GM23248 (cell line): Measurements from ENCODE around the gene RCOR1. TPM values are rescaled to one million over a fixed set of nuclear protein-coding genes. Genes with fewer than 3 reads are reported as not detected.

ENCODE experiments used
- DNase-seq: peaks from one replicate; pipeline ENCODE4 v3.0.0-alpha.2; 2015
- H2AFZ ChIP-seq: fragments of 200-600 bp; sonication (generic); 2 replicates; pipeline ENCODE4 v1.6.1; 2016; ENCODE audit warnings: antibody characterized with exemption
- H3F3A ChIP-seq: fragments of 200-600 bp; sonication (generic); 2 replicates; pipeline ENCODE4 v1.6.1; 2016; ENCODE audit warnings: mild to moderate bottlenecking, antibody characterized with exemption, mixed run types; ENCODE audit not compliant: insufficient read depth
- H3K27ac ChIP-seq: fragments of 200-600 bp; sonication (generic); 2 replicates; pipeline ENCODE4 v1.5.1; 2016; ENCODE audit warnings: mild to moderate bottlenecking
- H3K27me3 ChIP-seq: fragments of 200-600 bp; sonication (generic); replicated peaks from 2 replicates; pipeline ENCODE4 v1.6.1; 2016; ENCODE audit warnings: mild to moderate bottlenecking; ENCODE audit not compliant: insufficient read depth
- H3K36me3 ChIP-seq: fragments of 200-600 bp; sonication (generic); 2 replicates; pipeline ENCODE4 v1.6.1; 2016; ENCODE audit warnings: low read depth, mild to moderate bottlenecking
- H3K4me1 ChIP-seq: fragments of 200-600 bp; sonication (generic); 2 replicates; pipeline ENCODE4 v1.6.1; 2016; ENCODE audit warnings: mild to moderate bottlenecking; ENCODE audit not compliant: insufficient read depth
- H3K4me2 ChIP-seq: fragments of 200-600 bp; sonication (generic); one replicate; pipeline ENCODE4 v1.6.1; 2016; ENCODE audit warnings: mild to moderate bottlenecking; ENCODE audit not compliant: unreplicated experiment
- H3K4me3 ChIP-seq: fragments of 200-600 bp; sonication (generic); 2 replicates; pipeline ENCODE4 v1.5.1; 2016; ENCODE audit warnings: mild to moderate bottlenecking
- H3K79me2 ChIP-seq: fragments of 200-600 bp; sonication (generic); 2 replicates; pipeline ENCODE4 v1.6.1; 2016; ENCODE audit warnings: mild to moderate bottlenecking; ENCODE audit not compliant: insufficient read depth
- H3K9ac ChIP-seq: fragments of 200-600 bp; sonication (generic); 2 replicates; pipeline ENCODE4 v1.6.1; 2016; ENCODE audit warnings: mild to moderate bottlenecking
- H3K9me2 ChIP-seq: fragments of 200-600 bp; sonication (generic); 2 replicates; pipeline ENCODE4 v1.6.1; 2016; ENCODE audit warnings: mixed run types, mild to moderate bottlenecking, moderate library complexity; ENCODE audit not compliant: insufficient read depth
- H3K9me3 ChIP-seq: fragments of 200-600 bp; sonication (generic); one replicate; pipeline ENCODE4 v1.6.1; 2017; ENCODE audit warnings: low read depth
- H4K20me1 ChIP-seq: fragments of 200-600 bp; sonication (generic); 2 replicates; pipeline ENCODE4 v1.6.0; 2016; ENCODE audit not compliant: insufficient read depth
- EZH2 ChIP-seq: fragments of 200-600 bp; sonication (generic); IDR thresholded peaks from 2 replicates; pipeline ENCODE4 v1.6.1; 2018; ENCODE audit warnings: antibody characterized with exemption, mild to moderate bottlenecking; ENCODE audit not compliant: insufficient read depth, poor library complexity, severe bottlenecking
- EZH2phosphoT487 ChIP-seq: fragments of 200-600 bp; sonication (generic); IDR thresholded peaks from 2 replicates; pipeline ENCODE4 v1.6.1; 2018; ENCODE audit warnings: antibody characterized with exemption, moderate library complexity, mild to moderate bottlenecking, low read depth; ENCODE audit not compliant: insufficient read depth
- WGBS, 2 experiments: methylation state at CpG; one replicate each; pipeline ENCODE4 v1.1.6; 2015 to 2017; ENCODE audit warnings: low lambda C conversion rate in 2 of 2, low coverage in 1 of 2; ENCODE audit errors: missing lambda C conversion rate in 2 of 2; 5-methylcytosine and 5-hydroxymethylcytosine counted together
- in situ Hi-C: fragments of 300-500 bp; cut with MboI; formaldehyde crosslinking; loops from 2 replicates; pipeline ENCODE4 v1.15.0; 2020
- polyA plus RNA-seq: library from polyadenylated mRNA; unstranded; fragments of >200 nt; fragmentation: Nextera tagmentation; extraction: Ambion mirVana; gene quantifications from 2 replicates; pipeline ENCODE4 v1.2.1, GENCODE V29; 2016
- total RNA-seq: library from RNA; depleted of rRNA; stranded (reverse); fragments of >200 nt; shearing (Covaris generic); gene quantifications from 2 replicates; pipeline ENCODE4 v1.2.3, GENCODE V29; 2014

Gene RCOR1
- total and polyA plus RNA-seq, 2 experiments from 2014 or later = 3.2 to 15.6 TPM

GRCh38 chr14:102688290-102688689, 95.8 kb downstream of the RCOR1 start:
- Histone ChIP-seq H3K27ac (no peak overlapping the region), H3K9me3 (no peaks in the 10 kb centered on the region), H3K36me3 (no peaks in the 10 kb centered on the region), H3K4me1 (no peaks in the 10 kb centered on the region), H3K9ac (no peak overlapping the region), H2AFZ (no peak overlapping the region), H3K9me2 (no peaks in the 10 kb centered on the region), H4K20me1 (peaks cover 8% of the 10 kb centered on the region; the same call in 1 of the 2 replicates), H3K4me3 (no peak overlapping the region), H3K4me2 (no peak overlapping the region), H3F3A (peaks cover 7% of the 10 kb centered on the region; the same call in 1 of the 2 replicates), H3K27me3 (no peaks in the 10 kb centered on the region), H3K79me2 (peaks cover 95% of the 10 kb centered on the region)
- 97 to 100% methylated on average over 3 of the region's 3 CpGs for WGBS, 2 experiments
- TF ChIP-seq EZH2 = no peak
- no peak for TF ChIP-seq EZH2phosphoT487
- in situ Hi-C loops = no loop called here
- DNase-seq = no peak

DNA sequence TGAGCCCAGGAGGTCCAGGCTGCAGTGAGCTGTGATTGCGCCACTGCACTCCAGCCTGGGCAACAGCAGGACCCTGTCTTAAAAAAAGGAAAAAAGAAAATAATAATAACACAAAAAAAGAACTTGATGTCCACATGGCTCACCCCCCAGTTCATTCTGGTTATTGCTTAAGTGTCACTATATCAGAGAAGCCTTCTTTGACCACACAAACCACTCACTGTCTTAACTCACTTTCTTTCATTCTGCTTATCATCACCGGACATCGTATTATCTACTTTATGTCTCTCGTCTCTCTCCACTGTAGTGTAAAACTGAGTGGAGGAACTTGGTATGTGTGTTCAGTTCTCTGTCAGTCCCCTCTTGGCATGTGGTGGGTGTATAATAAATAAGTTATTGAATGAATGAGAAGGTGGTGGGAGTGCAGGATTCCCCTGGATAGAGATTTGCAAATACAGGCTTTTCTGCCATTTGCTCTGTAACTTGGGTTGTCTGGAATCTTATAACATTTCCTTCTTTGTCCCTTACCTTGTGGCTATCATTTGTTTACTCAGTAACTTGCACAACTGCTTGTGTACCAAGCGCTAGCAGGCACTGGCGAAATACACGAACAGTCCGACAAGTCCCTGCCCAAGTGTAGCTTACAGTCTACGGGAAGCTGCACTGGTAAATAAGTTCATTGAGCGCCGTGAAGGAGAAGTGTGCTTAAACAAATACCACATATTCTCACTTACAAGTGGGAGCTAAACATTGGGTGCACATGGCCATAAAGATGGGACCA, 98.2 kb downstream of the RCOR1 start:
- Histone ChIP-seq H3K9me3 (no peaks in the 10 kb centered on the region), H3K79me2 (peaks cover 99% of the 10 kb centered on the region), H3K4me2 (no peak overlapping the region), H3K27me3 (no peaks in the 10 kb centered on the region), H3K4me3 (no peak overlapping the region), H3K36me3 (no peaks in the 10 kb centered on the region), H3K9ac (no peak overlapping the region), H3K9me2 (no peaks in the 10 kb centered on the region), H3K4me1 (peaks cover 3% of the 10 kb centered on the region; the same call in 1 of the 2 replicates), H3F3A (peaks cover 11% of the 10 kb centered on the region; the same call in 1 of the 2 replicates), H4K20me1 (peaks cover 11% of the 10 kb centered on the region; the same call in 1 of the 2 replicates), H2AFZ (no peak overlapping the region), H3K27ac (no peak overlapping the region)
- in situ Hi-C loops = loop anchor here (10.0 kb wide), 1 partner anchor 224 kb away; no protein-coding TSS in a partner anchor
- TF ChIP-seq EZH2 (no peak), EZH2phosphoT487 (no peak)
- 91 to 96% methylated on average over 11 of the region's 11 CpGs for WGBS, 2 experiments
- no peak for DNase-seq

- DNase-seq = no peak
- Histone ChIP-seq H3K9ac (no peak overlapping the region), H3K79me2 (peaks cover 99% of the 10 kb centered on the region), H3K4me1 (peaks cover 4% of the 10 kb centered on the region), H3K4me3 (no peak overlapping the region), H3K36me3 (no peaks in the 10 kb centered on the region), H3K9me2 (no peaks in the 10 kb centered on the region), H3K27me3 (no peaks in the 10 kb centered on the region), H3K4me2 (no peak overlapping the region), H3K9me3 (no peaks in the 10 kb centered on the region), H4K20me1 (peaks cover 17% of the 10 kb centered on the region), H3F3A (peaks cover 11% of the 10 kb centered on the region; the same call in 1 of the 2 replicates), H2AFZ (no peak overlapping the region), H3K27ac (no peak overlapping the region)
- no peak for TF ChIP-seq EZH2
- TF ChIP-seq EZH2phosphoT487 = no peak
- in situ Hi-C loops = loop anchor here (10.0 kb wide), 1 partner anchor 223 kb away; no protein-coding TSS in a partner anchor
- 71 to 72% methylated on average over 2 of the region's 2 CpGs for WGBS, 2 experiments
These were observed 99.3 kb downstream of the RCOR1 start for GRCh38 chr14:102691763-102692162.

- Histone ChIP-seq H3K79me2 (peaks cover 99% of the 10 kb centered on the region), H4K20me1 (peaks cover 17% of the 10 kb centered on the region), H3K36me3 (no peaks in the 10 kb centered on the region), H3K27ac (no peak overlapping the region), H3K4me2 (no peak overlapping the region), H3K9ac (no peak overlapping the region), H2AFZ (no peak overlapping the region), H3K4me1 (peaks cover 9% of the 10 kb centered on the region), H3F3A (peaks cover 11% of the 10 kb centered on the region; the same call in 1 of the 2 replicates), H3K9me2 (no peaks in the 10 kb centered on the region), H3K4me3 (no peak overlapping the region), H3K9me3 (no peaks in the 10 kb centered on the region), H3K27me3 (no peaks in the 10 kb centered on the region)
- in situ Hi-C loops = loop anchor here (10.0 kb wide), 1 partner anchor 222 kb away; no protein-coding TSS in a partner anchor
- 44% methylated on average over 4 of the region's 4 CpGs for WGBS, 2 experiments
- DNase-seq = peak; percentile 8
- TF ChIP-seq EZH2phosphoT487 = no peak
- no peak for TF ChIP-seq EZH2
These were observed 99.9 kb downstream of the RCOR1 start for GRCh38 chr14:102692334-102692733.
